ENCODE measurements around the gene DOCK9.
A peak's percentile ranks its signal among the peaks of the same experiment; 100 is the strongest.
"Not testable (repeated sequence)": the region's sequence is repeated elsewhere in the genome, so short reads cannot be mapped to it uniquely, and the experiment has no call there.

The DOCK9 gene

DNA sequence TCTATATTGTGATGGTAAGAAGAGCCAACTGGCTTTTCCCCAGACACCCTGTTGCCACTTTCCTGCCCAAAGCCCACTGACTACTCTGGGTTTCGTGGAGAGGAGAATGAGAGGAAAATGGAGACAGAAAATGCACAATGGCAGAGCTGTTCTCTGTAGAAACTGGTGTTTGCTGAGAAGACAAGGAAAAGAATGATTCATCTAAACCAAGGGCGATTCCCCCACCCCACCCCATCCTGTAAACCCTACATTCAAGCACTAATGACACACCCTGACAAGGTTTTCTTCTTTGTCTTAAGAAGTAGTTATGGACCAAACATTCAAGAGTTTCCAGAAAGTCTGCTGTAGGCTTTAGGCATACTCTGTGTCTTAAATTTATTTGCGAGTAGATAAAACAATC, 68.8 kb downstream of the DOCK9 start:
- DNase-seq: no peak

GRCh38 chr13:98906746-98907502, 70.9 kb downstream of the DOCK9 start:
- no peak for DNase-seq

- DNase-seq: no peak
Measured at GRCh38 chr13:98905199-98905598, 72.7 kb downstream of the DOCK9 start.

- no peak for DNase-seq
Measured at GRCh38 chr13:98900442-98900841, 77.4 kb downstream of the DOCK9 start.

- no peak for DNase-seq
Measured at GRCh38 chr13:98897706-98898105, 80.2 kb downstream of the DOCK9 start.

GRCh38 chr13:98896868-98897144, 81.1 kb downstream of the DOCK9 start:
- no peak for DNase-seq

DNA sequence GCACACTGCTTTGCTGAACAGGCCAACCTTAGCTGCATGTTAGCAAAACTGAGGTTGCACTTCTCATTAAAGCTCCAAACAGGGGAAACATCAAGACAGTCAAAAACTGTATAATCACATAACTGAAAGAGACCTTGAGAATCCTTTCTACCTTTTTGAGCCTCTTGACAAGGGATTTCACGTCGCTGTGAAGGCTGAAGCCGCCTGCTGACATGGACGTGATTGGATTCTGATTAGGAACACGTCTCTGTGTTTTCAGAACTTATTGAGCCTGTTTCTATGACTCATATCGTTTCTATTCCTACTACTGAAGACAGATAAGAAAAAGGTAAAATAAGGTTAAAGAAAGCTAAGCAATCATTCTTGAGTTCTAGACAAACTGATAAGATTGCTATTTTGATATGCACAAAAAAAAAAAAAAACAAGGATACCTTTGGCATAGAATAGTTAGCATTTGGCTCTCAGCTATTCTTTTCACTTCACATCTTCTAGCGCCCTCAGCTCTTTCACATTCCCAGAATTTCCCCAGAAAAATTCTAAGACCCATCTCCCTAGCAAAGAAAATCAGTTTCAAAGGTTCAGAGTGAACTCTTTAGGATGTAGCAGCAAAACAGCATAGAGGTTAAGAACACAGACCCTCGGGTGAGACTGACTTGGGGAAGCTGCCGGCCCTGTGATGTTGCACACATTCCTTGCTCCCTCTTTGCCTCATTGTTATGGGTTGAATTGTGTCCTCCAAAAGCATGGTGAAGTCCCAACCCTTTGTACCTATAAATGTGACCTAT, 81.6 kb downstream of the DOCK9 start:
- DNase-seq: no peak

- not testable (repeated sequence) for DNase-seq
Measured at GRCh38 chr13:98894814-98895213, 83.0 kb downstream of the DOCK9 start.

GRCh38 chr13:98893371-98893770, 84.5 kb downstream of the DOCK9 start:
- no peak for DNase-seq

- no peak for DNase-seq
Measured at GRCh38 chr13:98892821-98893220, 85.0 kb downstream of the DOCK9 start.

DNA sequence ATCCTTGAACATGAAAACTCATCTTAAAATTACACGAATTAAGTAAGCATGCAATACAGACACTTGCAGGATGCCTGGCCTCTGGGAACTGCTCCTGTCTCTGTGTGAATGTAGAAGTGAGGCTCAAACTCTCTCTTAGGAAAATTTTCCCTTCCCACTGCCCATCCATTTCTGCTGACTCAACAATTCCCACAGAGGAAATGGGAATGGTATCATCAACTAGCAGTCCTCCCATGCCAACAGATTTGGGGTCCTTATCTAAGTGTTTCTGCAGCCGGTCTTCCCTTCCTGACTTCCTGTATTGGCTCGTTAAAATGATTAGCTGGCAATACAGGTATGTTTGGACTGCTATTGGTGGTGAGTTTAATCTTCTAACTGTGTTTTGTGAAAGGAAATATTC, 85.8 kb downstream of the DOCK9 start:
- no peak for DNase-seq

- DNase-seq: no peak
Measured at GRCh38 chr13:98890925-98891324, 86.9 kb downstream of the DOCK9 start.

DNA sequence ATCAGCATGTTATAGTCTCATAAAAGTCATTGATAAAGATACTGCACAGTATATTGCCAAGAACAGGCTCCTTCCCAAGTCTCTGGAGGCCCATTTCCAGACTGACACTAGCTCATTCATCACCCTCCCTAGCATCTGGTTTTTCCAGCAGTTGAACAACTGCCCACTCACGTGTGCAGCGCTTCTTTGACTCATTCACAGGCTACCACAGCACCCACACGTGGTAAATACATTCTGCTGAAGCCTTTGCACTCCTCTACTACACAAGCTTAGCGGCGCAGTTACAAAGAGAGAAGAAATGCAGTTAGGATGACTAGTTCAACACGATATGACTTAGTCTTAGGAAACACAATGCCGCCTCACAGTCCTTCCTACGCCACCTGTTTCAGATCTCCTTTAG, 87.7 kb downstream of the DOCK9 start:
- no peak for DNase-seq

DNA sequence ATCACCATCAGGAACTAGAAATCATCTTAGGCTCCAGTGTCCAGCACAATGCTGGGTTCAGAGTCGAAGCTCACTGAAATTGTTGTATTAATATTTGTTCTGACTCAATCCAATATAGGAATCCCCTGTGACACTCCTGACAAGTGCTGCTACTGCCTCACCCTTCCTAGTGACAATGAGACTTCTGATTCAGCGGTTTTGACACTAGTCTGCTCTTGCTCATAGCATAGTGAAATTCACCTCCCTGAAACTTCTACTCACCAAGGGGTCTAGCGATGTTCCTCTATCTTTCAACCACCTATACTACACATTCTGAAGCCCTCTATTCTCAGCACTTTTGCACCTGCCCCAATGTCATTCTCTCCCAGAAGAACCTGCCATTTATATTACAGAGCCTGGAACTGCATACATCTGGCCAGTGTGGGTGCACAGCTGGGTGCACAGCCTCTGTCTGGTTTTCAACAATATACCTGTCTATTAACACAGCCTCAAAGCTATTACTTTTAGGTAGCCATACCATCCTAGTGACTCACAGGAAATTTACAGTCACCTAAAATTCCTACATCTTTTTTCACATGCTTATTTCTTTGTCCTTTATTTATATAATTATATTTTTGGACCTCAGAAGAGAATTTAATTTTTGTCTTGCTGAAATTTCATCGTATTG, 88.3 kb downstream of the DOCK9 start:
- no peak for DNase-seq

DNA sequence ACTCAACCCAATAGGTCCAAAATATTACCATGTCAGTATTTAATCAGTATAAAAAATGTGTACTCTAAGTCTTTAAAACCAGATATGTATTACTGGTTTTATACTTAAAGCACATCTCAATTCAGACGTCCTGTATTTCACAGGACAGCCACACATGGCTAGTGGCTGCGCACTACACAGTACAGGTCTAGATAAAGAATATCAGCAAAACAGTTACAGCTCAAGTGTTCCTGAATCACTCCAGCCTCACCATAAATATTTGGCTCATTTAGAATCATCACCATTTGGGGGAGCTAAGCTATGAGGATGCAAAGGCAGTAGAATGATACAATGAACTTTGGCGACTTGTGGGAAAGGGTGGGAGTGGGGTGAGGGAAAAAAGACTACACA, 89.0 kb downstream of the DOCK9 start:
- DNase-seq: no peak

- DNase-seq: no peak
Measured at GRCh38 chr13:98888222-98888889, 89.5 kb downstream of the DOCK9 start.

DNA sequence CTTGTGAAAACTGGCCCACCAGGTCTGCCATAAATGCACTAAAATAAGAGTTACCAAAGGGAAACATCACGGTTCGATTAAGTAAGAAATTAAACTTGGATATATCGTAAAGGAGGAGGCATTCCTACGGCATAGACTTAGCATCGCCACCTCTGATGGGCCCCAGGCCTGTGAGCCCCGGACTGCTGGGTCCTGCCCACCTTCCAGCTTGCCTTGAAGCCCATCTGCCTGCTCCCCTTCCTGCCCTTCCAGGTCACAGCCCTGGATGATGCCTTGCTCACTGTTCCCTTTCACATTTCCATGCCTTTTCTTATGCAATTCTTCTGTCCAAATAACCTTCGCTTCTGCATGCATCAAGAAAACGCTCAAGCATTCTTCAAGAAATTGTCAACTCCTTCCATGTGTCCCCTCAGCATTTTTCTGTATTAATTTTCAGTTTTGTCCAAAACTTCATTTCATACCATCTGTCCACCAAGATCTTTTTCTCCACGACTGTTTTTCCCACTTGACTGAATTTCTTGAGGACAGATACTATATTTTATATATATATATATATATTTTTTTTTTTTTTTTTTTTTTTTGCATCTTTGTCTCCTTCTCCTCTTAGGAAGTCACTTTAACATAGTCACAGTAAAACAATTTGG, 91.2 kb downstream of the DOCK9 start:
- DNase-seq: no peak

DNA sequence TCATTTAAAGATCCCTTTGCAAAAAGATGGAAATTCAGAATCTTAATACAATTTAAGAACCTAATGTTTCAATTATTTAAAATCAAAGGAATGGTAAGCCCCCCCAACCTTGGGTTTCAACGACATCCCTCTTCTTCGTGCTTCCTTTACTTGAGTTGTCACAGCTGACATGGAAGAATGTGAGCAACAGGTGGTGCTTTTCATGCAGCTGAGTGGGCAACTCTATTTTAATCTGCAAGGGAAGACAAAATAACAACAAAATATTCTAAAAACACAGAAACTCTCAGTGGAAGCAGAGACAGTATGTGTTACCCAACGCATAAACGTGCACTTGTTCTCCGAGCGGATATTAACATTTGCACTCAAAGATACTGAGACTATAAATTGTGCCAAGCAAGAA, 92.3 kb downstream of the DOCK9 start:
- DNase-seq: no peak

- DNase-seq: no peak
Measured at GRCh38 chr13:98883998-98884397, 93.9 kb downstream of the DOCK9 start.

GRCh38 chr13:98881390-98881789, 96.5 kb downstream of the DOCK9 start:
- DNase-seq: no peak

DNA sequence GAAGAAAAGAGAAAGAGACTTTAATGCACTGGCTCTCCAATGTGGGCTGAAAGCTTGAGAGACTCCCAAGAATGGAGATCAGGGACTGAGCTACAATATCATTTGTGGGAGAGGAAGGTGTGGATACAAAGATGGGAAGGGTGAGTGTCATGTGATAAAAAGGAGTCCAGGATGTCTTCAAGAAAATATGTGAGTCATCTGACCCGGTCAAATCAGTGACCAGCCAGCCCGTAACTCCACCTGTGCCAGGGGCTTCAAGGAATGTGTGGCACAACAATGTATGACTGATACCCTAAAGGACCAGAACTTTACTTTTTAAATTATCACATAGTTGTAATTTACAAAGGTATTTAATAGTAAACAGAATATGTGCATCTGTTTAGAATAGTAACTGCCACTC, 97.2 kb downstream of the DOCK9 start:
- DNase-seq: no peak

- DNase-seq: peak; percentile 61
Measured at GRCh38 chr13:98879957-98880356, 97.9 kb downstream of the DOCK9 start.

DNA sequence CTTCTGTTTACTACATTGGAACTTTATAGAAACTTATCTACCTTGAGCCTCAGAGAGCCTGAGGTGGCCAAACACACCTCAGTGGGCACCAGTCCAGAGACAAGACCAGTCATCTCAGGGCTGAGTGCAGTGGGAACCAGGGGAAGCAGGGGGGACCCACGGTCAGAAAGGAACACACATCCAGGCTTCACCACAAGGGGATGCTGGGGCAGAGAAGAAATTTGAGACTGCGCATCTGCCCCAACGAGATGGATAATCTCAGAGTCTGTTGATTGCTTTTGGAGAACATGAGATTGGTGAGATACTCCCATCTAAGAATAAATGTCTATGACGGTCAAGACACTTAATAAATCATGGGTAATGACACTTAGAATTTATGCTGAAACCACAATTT, 98.7 kb downstream of the DOCK9 start:
- DNase-seq: no peak

Data from NCI-H345 (cell line).